ENCODE data around the gene ZNF768.
A peak's percentile ranks its signal among the peaks of the same experiment; 100 is the strongest.

ZNF768 gene

DNA sequence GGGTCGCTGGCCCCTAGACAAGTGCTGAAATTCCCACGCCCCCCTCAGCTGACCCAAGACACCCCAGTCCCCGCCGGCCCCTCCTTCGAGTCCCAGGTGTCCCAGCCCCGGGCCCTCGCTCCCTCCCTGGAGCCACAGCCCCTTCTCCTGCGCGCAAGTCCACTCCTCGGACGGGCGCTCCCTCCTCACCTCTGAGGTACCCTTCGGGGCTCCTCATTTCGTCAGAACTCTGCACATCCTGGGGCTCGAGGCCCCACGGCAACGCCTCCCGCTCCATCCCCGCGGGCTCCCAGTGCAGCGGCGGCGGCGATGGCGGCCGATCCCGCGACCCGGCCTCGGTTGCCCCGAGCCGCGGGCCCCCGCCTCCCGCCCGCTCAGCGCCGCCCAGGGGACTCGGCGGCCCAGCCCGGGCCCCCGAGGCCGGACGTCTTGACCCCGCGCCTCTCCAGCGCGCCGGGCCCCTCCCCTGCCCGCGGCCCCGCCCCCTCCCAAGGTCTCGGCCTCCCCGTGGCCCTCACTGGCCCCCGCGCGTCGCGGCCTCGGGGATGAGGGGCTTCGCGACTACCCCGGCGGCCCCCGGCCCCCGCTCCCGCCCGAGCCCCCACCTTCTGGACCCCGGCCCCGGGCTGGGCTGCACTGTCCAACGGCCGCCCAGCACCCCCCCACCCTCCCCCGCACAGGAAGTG is at the start of gene ZNF768:
Gene ZNF768 (minus strand): TSS at position 430 of the 686 bp plus-strand sequence. CDS start 153 bp downstream, at position 277.
- DNase-seq (ENCODE audit: low spot score): peak; percentile 57

DNA sequence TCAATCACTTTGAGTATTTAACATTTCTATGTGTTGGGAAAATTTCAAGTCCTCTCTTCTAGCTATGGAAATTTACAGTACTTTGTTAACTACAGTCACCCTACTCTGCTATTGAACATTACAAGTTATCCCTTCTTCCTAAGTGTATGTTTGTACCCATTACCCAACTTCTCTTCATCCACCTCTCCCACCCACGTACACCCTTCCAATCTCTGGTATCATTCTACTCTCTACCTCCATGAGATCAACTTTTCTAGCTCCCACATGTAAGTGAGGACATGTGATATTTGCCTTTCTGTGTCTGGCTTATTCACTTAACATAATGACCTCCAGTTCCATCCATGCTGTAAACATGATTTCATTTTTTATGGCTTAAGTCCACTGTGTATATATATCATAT is 48.3 kb upstream of the ZNF768 start:
- no peak for DNase-seq (ENCODE audit: low spot score)

DNA sequence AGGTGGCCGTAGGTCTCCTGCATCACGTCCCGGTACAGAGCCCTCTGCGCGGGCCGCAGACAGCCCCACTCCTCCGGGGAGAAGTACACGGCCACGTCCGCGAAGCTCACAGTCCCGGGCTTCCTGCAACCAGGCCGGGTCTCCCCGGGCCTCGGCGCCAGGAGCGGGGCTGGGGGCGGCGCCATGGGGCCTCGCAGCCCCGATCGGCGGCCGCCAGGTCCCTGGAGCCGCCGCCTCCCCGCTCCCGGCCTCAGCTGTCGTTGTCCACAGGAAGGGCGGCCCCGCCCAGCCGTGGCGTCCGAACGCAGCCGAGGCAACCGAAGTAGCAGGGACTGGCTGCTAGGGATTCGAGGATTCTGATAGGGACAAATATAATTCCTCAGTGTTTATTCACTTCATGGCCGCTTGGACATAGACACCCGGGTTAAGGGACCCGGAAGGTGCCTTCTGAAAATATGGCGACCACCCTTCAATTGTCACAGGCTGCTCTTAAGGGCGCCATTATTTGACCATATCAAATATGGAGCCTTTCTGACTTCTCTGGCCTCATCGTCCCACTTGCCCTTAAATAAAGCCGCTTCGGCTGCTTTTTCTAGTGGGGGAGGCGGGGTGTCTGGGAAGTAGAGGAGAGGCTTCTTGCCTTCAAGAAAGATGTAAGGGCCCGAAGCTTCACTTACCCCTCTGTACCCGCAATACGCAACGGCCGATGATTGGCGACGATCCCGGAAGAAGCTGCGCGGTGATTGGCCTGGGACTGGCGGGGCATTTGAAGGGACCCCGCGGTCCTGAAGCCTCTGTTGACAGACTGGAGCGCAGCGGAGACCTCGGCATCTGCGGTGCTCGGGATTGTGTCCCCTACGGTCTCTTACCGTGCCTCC is 45.3 kb upstream of the ZNF768 start, which contains the start of gene ZNF688:
Gene ZNF688 (minus strand): TSS at position 270 of the 878 bp plus-strand sequence. CDS start 85 bp downstream, at position 185.
- peak; percentile 98 for DNase-seq (ENCODE audit: low spot score)

DNA sequence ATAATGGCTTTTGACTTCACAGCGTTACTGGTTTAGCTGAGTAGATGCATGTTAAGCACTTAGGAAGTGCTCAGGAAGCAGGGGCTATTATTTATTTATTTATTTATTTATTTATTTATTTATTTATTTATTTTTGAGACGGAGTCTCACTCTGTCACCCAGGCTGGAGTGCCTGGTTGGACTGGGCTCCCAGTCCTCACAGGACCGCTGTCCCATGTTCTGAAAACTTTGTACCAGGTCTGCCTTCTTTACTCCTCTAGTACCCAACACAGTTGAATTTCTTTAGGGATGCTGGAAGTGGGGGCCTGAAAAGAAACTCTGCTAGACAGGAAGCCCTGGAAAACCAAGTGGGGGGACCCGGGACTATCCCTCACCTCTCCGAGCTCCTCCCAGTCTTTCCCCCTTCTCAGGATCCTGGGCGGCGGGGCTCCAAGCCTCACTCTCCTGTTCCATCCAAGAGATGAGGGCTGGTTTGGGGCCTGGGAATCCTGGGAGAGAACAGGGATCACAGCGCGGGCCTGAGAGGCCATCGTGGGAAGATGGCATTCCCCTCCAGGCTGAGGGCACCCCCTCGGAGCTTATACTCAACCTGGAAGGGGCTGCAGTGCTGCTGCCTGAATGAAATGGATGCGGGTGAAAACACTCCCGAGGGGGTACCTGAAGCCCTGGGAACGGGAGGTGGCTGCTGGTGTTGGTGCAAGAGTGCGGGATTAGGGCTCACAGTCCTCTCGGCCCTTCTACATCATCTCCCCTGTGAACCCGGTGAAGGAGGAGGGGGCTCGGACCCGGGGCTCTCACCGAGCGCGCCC is 44.5 kb upstream of the ZNF768 start:
- DNase-seq (ENCODE audit: low spot score): peak; percentile 36

- DNase-seq (ENCODE audit: low spot score): no peak
Measured at GRCh38 chr16:30569746-30570635, 43.6 kb upstream of the ZNF768 start.

DNA sequence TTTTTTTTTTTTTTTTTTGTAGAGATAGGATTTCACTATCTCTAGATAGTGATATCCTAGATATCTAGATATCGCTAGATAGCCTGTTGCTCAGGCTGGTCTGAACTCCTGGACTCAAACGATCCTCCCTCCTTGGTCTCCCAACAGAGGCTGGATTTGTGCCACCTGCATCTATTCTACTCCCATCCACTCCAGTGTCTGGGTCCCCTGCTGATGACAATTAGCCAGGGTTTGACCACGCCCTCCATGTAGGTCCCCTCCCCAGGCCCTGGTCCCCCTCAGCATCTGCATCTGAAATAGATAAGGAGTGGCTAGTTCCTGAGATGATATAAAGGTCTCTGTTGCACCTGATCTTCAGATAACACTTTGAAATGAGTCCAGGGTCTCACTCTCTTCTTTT is 42.9 kb upstream of the ZNF768 start:
- DNase-seq (ENCODE audit: low spot score): no peak

DNA sequence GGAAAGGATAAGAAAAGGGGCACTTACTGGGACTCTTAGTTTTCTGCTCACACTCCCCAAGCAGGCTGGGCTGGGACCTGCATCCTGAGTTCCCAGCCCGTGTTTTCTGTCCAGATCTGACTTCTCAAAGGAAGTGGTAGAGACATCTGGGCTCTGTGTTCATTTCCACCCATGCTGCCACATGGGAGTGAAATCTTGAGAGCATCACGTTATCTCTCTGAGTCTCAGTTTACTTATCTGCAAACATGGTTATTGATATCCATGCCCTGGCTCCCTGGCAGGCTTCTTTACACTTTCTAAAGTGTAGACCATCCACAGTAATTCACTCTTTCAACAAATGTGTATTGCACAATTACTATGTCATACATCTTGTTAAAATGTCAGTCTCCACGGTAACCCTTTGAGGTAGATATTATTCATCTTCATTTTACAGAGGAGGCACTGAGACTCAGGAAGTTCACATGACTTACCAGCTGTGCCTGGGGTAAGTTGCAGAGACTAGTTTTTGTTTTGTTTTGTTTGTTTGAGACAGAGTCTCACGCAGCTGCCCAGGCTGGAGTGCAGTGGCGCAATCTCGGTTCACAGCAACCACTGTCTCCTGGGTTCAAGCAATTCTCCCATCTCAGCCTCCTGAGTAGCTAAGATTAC is 41.7 kb upstream of the ZNF768 start:
- peak; percentile 26 for DNase-seq (ENCODE audit: low spot score)

- no peak for DNase-seq (ENCODE audit: low spot score)
Measured at GRCh38 chr16:30567160-30567990, 41.0 kb upstream of the ZNF768 start.

DNA sequence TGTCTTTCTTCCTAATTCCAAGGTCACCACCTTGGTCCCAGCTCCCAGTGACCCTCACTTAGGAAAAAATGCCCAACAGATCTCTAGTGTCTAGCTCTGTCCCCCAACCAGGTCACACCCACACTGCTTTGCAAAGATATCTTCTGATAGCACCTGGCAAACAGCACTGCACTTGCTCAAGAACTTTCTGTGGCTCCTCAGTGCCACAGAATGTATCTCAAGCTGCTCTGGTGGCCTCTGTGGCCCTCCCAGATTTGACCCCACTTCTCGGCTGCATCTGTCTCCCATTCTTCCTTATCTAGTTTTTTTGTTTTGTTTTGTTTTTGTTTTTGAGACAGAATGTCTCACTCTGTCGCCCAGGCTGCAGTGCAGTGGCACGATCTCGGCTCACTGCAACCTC is 40.2 kb upstream of the ZNF768 start:
- DNase-seq (ENCODE audit: low spot score): no peak

- DNase-seq (ENCODE audit: low spot score): no peak
Measured at GRCh38 chr16:30565984-30566383, 39.6 kb upstream of the ZNF768 start.

GRCh38 chr16:30565526-30565925 is 39.2 kb upstream of the ZNF768 start:
- no peak for DNase-seq (ENCODE audit: low spot score)

DNA sequence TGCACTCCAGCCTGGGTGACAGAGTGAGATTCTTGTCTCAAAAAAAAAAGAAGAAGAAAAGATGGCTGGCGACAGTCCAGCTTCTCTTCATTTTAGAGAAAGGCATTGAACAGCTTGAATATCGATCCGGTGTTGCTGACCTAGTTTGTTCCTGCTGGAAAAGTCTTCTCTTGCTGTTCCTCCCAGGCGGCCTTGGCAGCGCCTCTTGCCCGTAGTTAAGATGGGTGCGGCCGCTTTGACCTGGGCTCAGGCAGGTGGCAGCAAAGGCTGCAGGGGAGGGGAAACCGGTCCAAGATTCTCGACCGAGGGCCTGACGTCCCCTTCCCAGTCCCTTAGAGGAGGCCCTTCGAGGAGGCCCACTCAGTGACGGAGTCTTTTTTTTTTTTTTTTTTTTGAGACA is 35.7 kb upstream of the ZNF768 start:
- no peak for DNase-seq (ENCODE audit: low spot score)

- peak; percentile 26 for DNase-seq (ENCODE audit: low spot score)
Measured at GRCh38 chr16:30561089-30561816, 34.9 kb upstream of the ZNF768 start.

DNA sequence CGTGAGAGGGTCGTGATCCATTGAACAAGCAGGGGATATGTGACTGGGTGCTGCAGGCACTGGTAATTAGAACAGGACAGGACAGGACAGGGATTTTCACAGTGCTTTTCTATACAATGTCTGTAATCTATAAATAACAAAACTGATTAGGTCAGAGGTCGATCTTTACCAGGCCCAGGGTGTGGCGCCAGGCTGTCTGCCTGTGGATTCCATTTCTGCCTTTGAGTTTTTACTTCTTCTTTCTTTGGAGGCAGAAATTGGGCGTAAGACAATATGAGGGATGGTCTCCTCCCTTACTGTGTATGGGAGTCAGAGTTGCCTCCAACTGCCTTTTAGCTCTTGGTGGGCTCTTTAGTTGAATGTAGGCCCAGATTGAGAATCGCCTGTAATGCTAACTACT is 33.3 kb upstream of the ZNF768 start:
- no peak for DNase-seq (ENCODE audit: low spot score)

DNA sequence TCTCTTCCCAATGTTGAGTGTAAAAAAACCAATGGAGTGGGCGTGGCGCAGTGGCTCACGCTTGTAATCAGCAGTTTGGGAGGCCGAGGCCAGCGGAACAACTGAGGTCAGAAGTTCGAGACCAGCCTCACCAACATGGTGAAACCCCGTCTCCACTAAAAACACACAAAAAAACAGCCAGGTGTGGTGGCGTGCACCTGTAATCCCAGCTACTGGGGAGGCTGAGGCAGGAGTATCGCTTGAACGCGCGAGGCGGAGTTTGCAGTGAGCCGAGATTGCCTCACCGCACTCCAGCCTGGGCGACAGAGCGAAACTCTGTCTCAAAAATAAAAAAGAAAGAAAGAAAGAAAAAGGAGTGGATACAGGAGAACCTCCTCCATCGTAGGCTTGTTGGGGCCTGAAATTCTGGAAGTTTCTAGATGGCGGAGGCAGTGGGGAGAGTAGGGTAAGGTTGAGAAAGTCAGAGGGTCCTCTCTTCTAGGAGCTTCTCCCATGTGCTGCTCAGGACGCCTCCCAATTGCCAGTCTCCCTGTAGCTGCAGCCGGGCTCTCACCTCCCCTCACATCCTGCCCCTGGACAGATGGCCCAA is 32.5 kb upstream of the ZNF768 start:
- no peak for DNase-seq (ENCODE audit: low spot score)

GRCh38 chr16:30557957-30558788 is 31.8 kb upstream of the ZNF768 start, which contains the start of gene ZNF764:
ZNF764 (minus strand) TSS chr16:30558374; CDS start chr16:30558182, 192 bp downstream.
- DNase-seq (ENCODE audit: low spot score): peak; percentile 93

DNA sequence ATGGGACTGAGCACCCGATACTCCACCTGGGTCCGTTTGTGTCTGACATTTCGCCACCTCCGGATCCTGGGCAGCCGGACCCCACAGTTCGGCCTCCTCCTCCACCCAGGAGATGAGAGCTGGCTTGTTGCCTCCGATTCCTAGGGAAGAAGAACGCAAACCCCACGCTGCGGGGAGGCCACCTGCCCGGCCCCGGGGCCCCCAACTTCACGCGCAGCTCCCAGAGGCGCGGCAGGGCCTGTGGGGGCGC is 31.3 kb upstream of the ZNF768 start:
- DNase-seq (ENCODE audit: low spot score): peak; percentile 54

- DNase-seq (ENCODE audit: low spot score): no peak
Measured at GRCh38 chr16:30556125-30556473, 29.7 kb upstream of the ZNF768 start.

All from germinal center (tissue), 1 donor.